Panc1 (cell line): Measurements from ENCODE around the gene ARL15. TPM values are rescaled to one million over a fixed set of nuclear protein-coding genes. Genes with fewer than 3 reads are reported as not detected.

ENCODE experiments used
- ATAC-seq: fragments of 200-7000 bp; cut with Tn5 transposase; 2 replicates; pipeline ENCODE4 v1.9.1; 2020; ENCODE audit warnings: mild to moderate bottlenecking, moderate library complexity
- BruUV-seq: library from RNA; stranded (reverse); fragments of 400-500 nt; replicated peaks from 2 replicates; lab custom pipeline; 2021; lab: Mats Ljungman, UMichigan
- CTCF ChIA-PET: fragments of 300-600 bp; sonication (Branson Sonifier 250); formaldehyde crosslinking; loops from one replicate; lab custom pipeline; 2022; ENCODE audit warnings: antibody characterized with exemption; lab: Charles Lee
- POLR2A ChIA-PET: fragments of 300-600 bp; sonication (Branson Sonifier 250); formaldehyde crosslinking; loops from one replicate; lab custom pipeline; 2022; ENCODE audit warnings: antibody characterized with exemption; lab: Charles Lee
- DNase-seq: peaks from one replicate; pipeline ENCODE4 v3.0.0-alpha.2; 2010; ENCODE audit warnings: low read depth, low spot score
- H3K27ac ChIP-seq: 2 replicates; pipeline ENCODE4 v1.5.1; 2011; ENCODE audit warnings: mild to moderate bottlenecking, low read length, inconsistent platforms
- H3K27me3 ChIP-seq: fragments of 200-500 bp; sonication (Bioruptor generic); 2 replicates; pipeline ENCODE4 v1.6.0; 2014; ENCODE audit warnings: low read length, inconsistent platforms; ENCODE audit not compliant: control insufficient read depth, insufficient read depth
- H3K36me3 ChIP-seq: fragments of 200-500 bp; sonication (Bioruptor generic); 2 replicates; pipeline ENCODE4 v1.5.1; 2014; ENCODE audit warnings: inconsistent platforms, mild to moderate bottlenecking, low read length, moderate library complexity; ENCODE audit not compliant: control insufficient read depth, insufficient read depth
- H3K4me1 ChIP-seq: 2 replicates; pipeline ENCODE4 v1.5.1; 2011; ENCODE audit warnings: inconsistent platforms, mild to moderate bottlenecking, low read length, moderate library complexity; ENCODE audit not compliant: control insufficient read depth, insufficient read depth
- H3K4me3 ChIP-seq, 2 experiments: 2 replicates each; pipeline ENCODE4 v1.5.1; 2011 to 2012; ENCODE audit warnings: low read depth in 2 of 2, low read length in 2 of 2, mild to moderate bottlenecking in 2 of 2, inconsistent platforms in 1 of 2, moderate library complexity in 1 of 2
- H3K9me3 ChIP-seq: fragments of 200-500 bp; sonication (Bioruptor generic); 2 replicates; pipeline ENCODE4 v1.5.1; 2014; ENCODE audit warnings: low read depth, mild to moderate bottlenecking, inconsistent platforms, low read length, moderate library complexity; ENCODE audit not compliant: control insufficient read depth, insufficient read depth
- POLR2AphosphoS5 ChIP-seq: IDR thresholded peaks from 2 replicates; pipeline ENCODE4 v1.6.1; 2012; ENCODE audit warnings: mild to moderate bottlenecking, low read depth, low read length, moderate library complexity
- SIN3A ChIP-seq: IDR thresholded peaks from 2 replicates; pipeline ENCODE4 v1.6.1; 2012; ENCODE audit warnings: low read depth, mild to moderate bottlenecking, low read length, moderate library complexity, borderline replicate concordance; ENCODE audit not compliant: insufficient read depth
- TCF7L2 ChIP-seq: IDR thresholded peaks from 2 replicates; pipeline ENCODE4 v1.6.1; 2011; ENCODE audit warnings: mild to moderate bottlenecking, low read depth, low read length, inconsistent platforms
- in situ Hi-C: cut with HindIII; loops from 2 replicates; pipeline ENCODE4 v1.10.0; 2016; ENCODE audit warnings: low sequenced_read_pairs, low pct_unique_long_range_greater_than_20kb
- intact Hi-C: fragments of 100-400 bp; cut with micrococcal nuclease; formaldehyde crosslinking; loops from one replicate; pipeline ENCODE4 v1.10.0; 2022; ENCODE audit not compliant: unreplicated experiment
- total RNA-seq: library from RNA; stranded (reverse); gene quantifications from one replicate; pipeline ENCODE4 v1.2.1, GENCODE V29; 2021; ENCODE audit not compliant: unreplicated experiment
- TF ChIP-seq, protein P1 (sequence below): fragments of 450-650 bp; IDR thresholded peaks from 2 replicates; pipeline ENCODE4 v1.5.1; 2017; ENCODE audit warnings: mild to moderate bottlenecking
- TF ChIP-seq, protein P2 (sequence below), 2 experiments: IDR thresholded peaks; 2 replicates each; pipeline ENCODE4 v1.6.1; 2011 to 2012; ENCODE audit warnings: low read depth in 2 of 2, control low read depth in 1 of 2, low read length in 1 of 2, mild to moderate bottlenecking in 1 of 2, moderate library complexity in 1 of 2; ENCODE audit not compliant: insufficient read depth in 1 of 2

The ARL15 gene
- total RNA-seq, 1 experiment from 2014 or later, result 16.5 TPM

DNA sequence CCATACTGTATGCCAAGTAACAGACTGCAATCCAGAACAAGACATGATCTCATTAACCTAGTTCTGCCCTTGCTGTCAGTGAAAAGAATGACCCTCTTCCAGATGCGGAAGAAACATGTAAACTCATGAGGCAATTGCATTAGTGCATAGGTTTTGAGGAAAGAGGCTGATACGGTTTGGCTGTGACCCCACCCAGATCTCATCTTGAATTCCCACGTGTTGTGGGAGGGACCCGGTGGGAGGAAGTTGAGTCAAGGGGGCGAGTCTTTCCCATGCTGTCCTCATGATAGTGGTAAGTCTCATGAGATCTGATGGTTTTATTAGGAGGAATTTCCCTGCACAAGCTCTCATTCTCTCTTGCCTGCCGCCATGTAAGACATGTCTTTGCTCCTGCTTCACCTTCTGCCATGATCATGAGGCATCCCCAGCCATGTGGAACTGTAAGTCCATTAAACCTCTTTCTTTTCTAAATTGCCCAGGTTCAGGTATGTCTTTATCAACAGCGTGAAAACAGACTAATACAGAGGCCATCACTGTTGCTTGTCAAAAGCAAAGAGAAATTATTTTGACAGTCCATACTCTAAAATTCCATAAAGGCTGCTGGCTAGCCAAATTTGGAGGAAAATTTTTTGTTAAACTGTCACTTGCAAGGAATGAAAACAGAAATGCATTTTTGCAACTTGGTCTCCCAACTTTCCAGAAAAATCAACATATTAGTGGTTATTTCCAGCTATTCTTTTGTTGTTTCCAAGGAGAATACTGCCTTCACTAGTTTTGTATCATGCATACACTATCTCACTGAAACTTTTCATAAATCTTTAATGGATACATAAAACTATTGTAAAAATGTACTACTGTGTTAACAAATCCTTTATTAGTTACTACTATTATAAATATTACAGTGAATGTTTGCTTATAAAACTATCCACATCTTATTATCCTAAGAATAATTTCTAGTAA, 3.2 kb upstream of the ARL15 start:
- Histone ChIP-seq H3K4me3 (no peak overlapping the region), H3K27ac (no peak overlapping the region), H3K4me1 (peaks cover 6% of the 10 kb centered on the region), H3K9me3 (no peaks in the 10 kb centered on the region), H3K36me3 (no peaks in the 10 kb centered on the region; the same call in 1 of the 2 replicates), H3K27me3 (no peaks in the 10 kb centered on the region)
- DNase-seq (no peak), ATAC-seq (no peak)
- CTCF ChIA-PET, result no interaction called here
- in situ Hi-C loops (no loop called here), intact Hi-C loops (loop anchor here (5.0 kb wide), 1 partner anchor 104 kb away; no protein-coding TSS in a partner anchor)
- BruUV-seq, result no TSS peak
- POLR2A ChIA-PET, result no interaction called here
- TF ChIP-seq, protein P1, sequence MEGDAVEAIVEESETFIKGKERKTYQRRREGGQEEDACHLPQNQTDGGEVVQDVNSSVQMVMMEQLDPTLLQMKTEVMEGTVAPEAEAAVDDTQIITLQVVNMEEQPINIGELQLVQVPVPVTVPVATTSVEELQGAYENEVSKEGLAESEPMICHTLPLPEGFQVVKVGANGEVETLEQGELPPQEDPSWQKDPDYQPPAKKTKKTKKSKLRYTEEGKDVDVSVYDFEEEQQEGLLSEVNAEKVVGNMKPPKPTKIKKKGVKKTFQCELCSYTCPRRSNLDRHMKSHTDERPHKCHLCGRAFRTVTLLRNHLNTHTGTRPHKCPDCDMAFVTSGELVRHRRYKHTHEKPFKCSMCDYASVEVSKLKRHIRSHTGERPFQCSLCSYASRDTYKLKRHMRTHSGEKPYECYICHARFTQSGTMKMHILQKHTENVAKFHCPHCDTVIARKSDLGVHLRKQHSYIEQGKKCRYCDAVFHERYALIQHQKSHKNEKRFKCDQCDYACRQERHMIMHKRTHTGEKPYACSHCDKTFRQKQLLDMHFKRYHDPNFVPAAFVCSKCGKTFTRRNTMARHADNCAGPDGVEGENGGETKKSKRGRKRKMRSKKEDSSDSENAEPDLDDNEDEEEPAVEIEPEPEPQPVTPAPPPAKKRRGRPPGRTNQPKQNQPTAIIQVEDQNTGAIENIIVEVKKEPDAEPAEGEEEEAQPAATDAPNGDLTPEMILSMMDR, result no peak
- TF ChIP-seq SIN3A, result no peak
- TF ChIP-seq POLR2AphosphoS5, result no peak
- TF ChIP-seq TCF7L2, result no peak
- TF ChIP-seq, protein P2, sequence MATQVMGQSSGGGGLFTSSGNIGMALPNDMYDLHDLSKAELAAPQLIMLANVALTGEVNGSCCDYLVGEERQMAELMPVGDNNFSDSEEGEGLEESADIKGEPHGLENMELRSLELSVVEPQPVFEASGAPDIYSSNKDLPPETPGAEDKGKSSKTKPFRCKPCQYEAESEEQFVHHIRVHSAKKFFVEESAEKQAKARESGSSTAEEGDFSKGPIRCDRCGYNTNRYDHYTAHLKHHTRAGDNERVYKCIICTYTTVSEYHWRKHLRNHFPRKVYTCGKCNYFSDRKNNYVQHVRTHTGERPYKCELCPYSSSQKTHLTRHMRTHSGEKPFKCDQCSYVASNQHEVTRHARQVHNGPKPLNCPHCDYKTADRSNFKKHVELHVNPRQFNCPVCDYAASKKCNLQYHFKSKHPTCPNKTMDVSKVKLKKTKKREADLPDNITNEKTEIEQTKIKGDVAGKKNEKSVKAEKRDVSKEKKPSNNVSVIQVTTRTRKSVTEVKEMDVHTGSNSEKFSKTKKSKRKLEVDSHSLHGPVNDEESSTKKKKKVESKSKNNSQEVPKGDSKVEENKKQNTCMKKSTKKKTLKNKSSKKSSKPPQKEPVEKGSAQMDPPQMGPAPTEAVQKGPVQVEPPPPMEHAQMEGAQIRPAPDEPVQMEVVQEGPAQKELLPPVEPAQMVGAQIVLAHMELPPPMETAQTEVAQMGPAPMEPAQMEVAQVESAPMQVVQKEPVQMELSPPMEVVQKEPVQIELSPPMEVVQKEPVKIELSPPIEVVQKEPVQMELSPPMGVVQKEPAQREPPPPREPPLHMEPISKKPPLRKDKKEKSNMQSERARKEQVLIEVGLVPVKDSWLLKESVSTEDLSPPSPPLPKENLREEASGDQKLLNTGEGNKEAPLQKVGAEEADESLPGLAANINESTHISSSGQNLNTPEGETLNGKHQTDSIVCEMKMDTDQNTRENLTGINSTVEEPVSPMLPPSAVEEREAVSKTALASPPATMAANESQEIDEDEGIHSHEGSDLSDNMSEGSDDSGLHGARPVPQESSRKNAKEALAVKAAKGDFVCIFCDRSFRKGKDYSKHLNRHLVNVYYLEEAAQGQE (IDR thresholded peaks at IDR 0.05; ENCODE audit: insufficient read depth in 1 of 2, low read depth in 2 of 2, low read length in 1 of 2), result no peak

DNA sequence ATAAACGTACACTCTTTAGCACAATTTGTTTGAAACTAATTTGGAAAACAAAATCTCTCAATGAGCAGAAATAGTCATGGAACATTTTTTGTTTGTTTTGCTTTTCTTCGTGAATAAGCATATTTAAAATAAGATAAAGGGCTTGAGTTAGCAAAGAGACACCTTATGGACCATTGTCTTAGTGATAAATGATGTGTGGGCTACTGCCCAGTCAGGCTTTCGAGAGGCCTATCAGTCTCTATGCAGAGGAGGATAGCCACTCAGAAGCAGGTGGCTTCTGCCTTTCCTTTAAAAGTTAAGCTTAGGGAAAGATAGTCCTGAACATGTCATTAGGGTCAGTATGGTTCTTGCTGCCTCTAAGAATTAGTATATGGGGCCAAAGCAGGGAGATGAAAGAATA, 2.1 kb upstream of the ARL15 start:
- H3K4me1 ChIP-seq, result peaks cover 8% of the 10 kb centered on the region
- H3K36me3 ChIP-seq, result no peaks in the 10 kb centered on the region; the same call in 1 of the 2 replicates
- ATAC-seq (no peak), DNase-seq (no peak)
- H3K9me3 ChIP-seq, result no peaks in the 10 kb centered on the region
- in situ Hi-C loops (no loop called here), intact Hi-C loops (loop anchor here (5.0 kb wide), 1 partner anchor 105 kb away; no protein-coding TSS in a partner anchor)
- CTCF ChIA-PET, result no interaction called here
- H3K4me3 ChIP-seq, result no peak overlapping the region
- TF ChIP-seq, protein P2 (IDR thresholded peaks at IDR 0.05; ENCODE audit: insufficient read depth in 1 of 2, low read depth in 2 of 2, low read length in 1 of 2), result no peak
- no peak for TF ChIP-seq TCF7L2
- TF ChIP-seq POLR2AphosphoS5, result no peak
- no peak for TF ChIP-seq SIN3A
- no TSS peak for BruUV-seq
- H3K27ac ChIP-seq, result no peak overlapping the region
- H3K27me3 ChIP-seq, result no peaks in the 10 kb centered on the region
- POLR2A ChIA-PET, result no interaction called here
